COLO668 (cell line): ENCODE measurements around the gene PDLIM7.
"Not testable (repeated sequence)": the region's sequence is repeated elsewhere in the genome, so short reads cannot be mapped to it uniquely, and the experiment has no call there.

ENCODE experiments used
- DNase-seq: peaks from one replicate; lab custom pipeline; 2025; ENCODE audit not compliant: unreplicated experiment; lab: John Stamatoyannopoulos, UW

The PDLIM7 gene

DNA sequence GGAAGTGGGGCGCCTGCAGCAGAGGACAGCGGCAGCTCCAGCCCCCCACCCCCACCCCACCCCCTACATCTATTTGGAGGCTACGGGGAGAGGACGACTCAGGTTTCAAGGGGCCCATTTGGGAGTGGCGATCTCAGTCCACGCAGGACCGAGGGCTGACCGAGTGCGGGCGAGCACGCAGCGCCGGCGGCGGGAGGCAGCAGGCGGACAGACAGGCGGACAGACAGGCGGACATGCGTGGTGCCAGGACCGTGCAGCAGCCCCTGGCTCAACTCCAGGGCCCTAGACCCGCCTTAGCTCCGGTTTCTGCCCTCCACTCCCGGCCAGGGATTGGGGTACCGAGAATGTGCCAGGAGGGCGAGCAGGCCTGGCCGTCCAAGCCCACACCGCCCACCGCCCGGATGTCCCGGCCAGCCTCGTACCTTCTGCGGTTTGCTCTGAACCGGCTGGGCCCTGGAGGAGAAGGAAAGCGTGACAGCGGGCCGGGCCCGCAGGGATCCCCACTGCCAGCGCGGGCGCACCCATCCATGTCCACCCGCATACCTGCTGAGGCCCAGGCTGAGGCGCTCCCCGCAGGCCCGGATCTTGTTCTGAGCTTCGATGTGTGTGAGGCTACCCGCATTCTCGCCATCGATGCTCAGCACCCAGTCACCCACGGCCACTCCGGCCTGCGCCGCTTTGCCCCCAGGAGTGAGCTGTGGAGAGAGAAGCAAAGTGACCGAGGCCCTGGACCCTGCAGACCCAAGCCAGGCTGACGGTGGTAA is 5.2 kb downstream of the PDLIM7 start:
- DNase-seq, result no peak

GRCh38 chr5:177491429-177491945 is 5.9 kb downstream of the PDLIM7 start:
- peak; percentile 40 for DNase-seq

GRCh38 chr5:177490992-177491391 is 6.4 kb downstream of the PDLIM7 start:
- no peak for DNase-seq

GRCh38 chr5:177490311-177490991 is 7.0 kb downstream of the PDLIM7 start:
- no peak for DNase-seq

- peak; percentile 54 for DNase-seq
These were observed 8.2 kb downstream of the PDLIM7 start for GRCh38 chr5:177489119-177489716.

DNA sequence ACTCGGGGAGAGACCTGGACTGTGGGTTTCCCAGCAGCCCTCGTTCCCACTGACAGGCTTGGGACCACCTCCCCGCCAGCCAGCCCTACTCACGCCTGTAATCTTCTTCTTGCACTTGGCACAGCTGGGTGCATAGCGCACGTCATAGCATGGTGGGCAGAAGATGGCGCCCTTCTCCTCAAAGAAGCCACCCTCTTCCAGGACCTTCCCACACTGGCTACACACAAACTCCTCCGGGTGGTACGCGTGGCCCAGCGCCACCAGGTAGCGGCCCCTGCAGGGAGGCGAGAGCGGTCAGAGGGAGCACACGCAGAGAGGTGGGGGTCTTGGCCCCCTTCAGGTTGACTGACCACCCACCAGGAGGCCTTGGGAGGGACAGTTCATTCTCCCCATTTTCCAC is 9.4 kb downstream of the PDLIM7 start:
- DNase-seq, result no peak

- DNase-seq, result no peak
These were observed 10.3 kb downstream of the PDLIM7 start for GRCh38 chr5:177487144-177487543.

GRCh38 chr5:177486256-177486655 is 11.1 kb downstream of the PDLIM7 start:
- no peak for DNase-seq

GRCh38 chr5:177485753-177486152 is 11.7 kb downstream of the PDLIM7 start:
- DNase-seq, result not testable (repeated sequence)

DNA sequence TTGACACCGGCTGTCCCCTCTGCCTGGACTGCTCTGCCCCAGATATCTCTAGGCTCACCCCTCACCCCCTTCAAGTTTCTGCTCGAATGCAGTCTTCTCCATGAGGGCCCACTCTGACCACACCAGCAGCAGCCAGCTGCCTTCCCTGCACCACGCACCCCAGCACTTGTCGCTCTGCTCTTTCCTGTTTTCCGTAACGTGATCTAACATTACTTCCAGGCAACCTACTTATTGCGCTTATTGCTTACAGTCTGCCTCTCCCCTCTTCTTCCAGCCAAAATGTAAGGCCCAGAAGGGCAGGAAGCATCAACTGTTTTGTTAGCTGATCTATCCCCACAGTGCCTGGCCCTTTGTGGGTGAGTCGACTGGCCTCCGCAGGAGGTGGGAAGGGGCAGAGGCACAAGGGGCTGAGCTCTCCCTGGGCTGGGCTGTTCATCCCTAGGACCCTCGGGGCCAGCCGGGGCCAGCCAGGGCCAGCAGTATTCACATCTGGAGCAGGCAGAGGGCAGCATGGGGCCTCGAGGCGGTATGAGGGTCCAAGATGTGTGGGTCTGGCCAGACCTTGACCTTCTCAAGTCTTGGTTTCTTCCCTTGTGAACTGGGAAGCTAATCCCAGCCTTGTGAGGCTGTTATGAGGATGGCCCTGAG is 12.4 kb downstream of the PDLIM7 start:
- no peak for DNase-seq

- DNase-seq, result no peak
These were observed 13.2 kb downstream of the PDLIM7 start for GRCh38 chr5:177483994-177484901.

DNA sequence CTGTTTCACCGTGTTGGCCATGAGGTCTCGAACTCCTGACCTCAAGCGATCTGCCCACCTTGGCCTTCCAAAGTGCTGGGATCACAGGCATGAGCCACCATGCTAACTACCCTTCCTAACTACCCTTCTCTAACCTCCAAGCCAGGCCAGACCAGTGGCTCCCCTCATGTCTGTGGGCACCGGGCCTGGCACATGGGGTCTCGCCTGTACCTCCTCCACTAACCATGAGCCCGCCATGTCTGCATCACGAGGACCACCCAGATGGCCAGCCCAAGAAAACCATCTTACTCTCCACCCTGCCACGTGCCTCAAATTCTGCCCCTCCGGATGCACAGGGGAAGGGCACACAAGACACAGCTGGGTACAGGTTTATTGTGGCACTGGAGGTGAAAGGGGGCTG is 14.4 kb downstream of the PDLIM7 start:
- no peak for DNase-seq

DNA sequence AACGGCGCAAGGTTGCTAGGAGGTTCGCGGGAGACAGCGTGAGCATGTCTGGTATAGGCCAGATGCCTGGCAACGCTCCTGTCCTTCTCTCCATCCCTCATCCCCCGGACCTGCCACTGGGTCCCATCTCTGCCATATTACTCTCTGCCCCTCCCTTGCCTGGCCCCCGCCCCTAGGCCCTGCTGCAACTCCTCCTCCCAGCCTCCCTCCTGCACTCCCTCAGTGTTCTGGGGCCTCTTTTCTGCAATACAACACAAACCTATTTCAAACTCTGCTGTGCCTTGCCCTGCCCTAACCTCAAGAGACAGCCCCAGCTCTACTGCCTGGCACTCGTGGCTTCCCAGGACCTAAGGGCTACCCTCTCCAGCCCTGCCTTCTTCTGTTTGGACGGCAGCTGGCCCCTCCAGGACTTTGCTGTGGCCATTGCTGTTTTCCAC is 15.0 kb downstream of the PDLIM7 start:
- DNase-seq, result no peak

- no peak for DNase-seq
These were observed 17.6 kb downstream of the PDLIM7 start for GRCh38 chr5:177479774-177480173.

GRCh38 chr5:177478711-177479646 is 18.4 kb downstream of the PDLIM7 start:
- DNase-seq, result no peak

GRCh38 chr5:177477701-177478477 is 19.5 kb downstream of the PDLIM7 start:
- no peak for DNase-seq

DNA sequence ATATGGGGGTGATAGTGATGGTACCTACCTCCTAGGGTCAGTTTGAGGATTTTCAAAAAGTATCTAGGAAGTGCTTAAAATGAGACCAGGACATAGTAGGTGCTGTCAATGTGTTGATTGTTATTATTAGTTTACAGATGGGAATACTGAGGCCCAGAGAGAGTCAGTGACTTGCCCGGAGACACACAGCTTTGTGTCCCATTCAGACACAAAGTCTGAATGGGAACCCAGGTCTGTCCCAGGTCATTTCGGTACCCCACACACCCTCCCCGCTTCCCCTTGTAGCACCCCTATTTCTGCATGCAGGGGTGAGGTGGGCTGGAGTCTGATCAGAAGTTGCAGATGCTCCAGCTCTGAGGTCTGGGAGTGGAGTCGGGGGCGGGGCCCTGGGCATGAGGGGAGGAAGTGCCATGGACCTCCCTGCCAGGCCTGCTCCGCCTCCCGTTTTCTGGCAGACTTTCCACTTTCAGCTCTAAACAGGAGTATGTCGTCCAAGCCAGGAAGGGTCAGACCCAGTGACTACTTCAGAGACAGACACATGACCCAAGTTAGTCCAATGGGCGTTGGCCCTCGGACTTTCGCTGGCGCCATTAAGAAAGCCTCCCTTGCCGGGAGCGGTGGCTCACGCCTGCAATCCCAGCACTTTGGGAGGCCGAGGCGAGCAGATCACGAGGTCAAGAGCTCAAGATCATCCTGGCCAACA is 20.7 kb downstream of the PDLIM7 start:
- DNase-seq, result no peak
